Astrocyte (in vitro differentiated cells and primary cell): ENCODE data around the gene RBP5. TPM values are rescaled to one million over a fixed set of nuclear protein-coding genes. Genes with fewer than 3 reads are reported as not detected.

Experiments
- DNase-seq: peaks from one replicate; pipeline ENCODE4 v3.0.0-alpha.2; 2010; ENCODE audit warnings: low read depth
- FAIRE-seq: peaks from 2 replicates; lab custom pipeline; 2011; peaks lifted over from hg19 to GRCh38; lab: Jason Lieb, UNC
- H2AFZ ChIP-seq: 2 replicates; pipeline ENCODE4 v1.6.0; 2012; ENCODE audit warnings: low read depth, low read length, inconsistent platforms
- H3K27ac ChIP-seq: 2 replicates; pipeline ENCODE4 v1.5.1; 2011; ENCODE audit warnings: low read depth, low read length, inconsistent platforms
- H3K27me3 ChIP-seq: 2 replicates; pipeline ENCODE4 v1.6.0; 2011; ENCODE audit warnings: low read length, inconsistent platforms; ENCODE audit not compliant: insufficient read depth
- H3K36me3 ChIP-seq: 2 replicates; pipeline ENCODE4 v1.5.1; 2011; ENCODE audit warnings: low read length, inconsistent platforms; ENCODE audit not compliant: insufficient read depth
- H3K4me1 ChIP-seq: 2 replicates; pipeline ENCODE4 v1.5.1; 2011; ENCODE audit warnings: low read length, inconsistent platforms; ENCODE audit not compliant: insufficient read depth
- H3K4me2 ChIP-seq: 2 replicates; pipeline ENCODE4 v1.6.0; 2012; ENCODE audit warnings: low read length, inconsistent platforms
- H3K4me3 ChIP-seq: 2 replicates; pipeline ENCODE4 v1.5.1; 2011; ENCODE audit warnings: low read depth, mild to moderate bottlenecking, low read length, inconsistent platforms; ENCODE audit not compliant: insufficient read depth
- H3K79me2 ChIP-seq: 2 replicates; pipeline ENCODE4 v1.6.0; 2012; ENCODE audit warnings: mild to moderate bottlenecking, low read length, inconsistent platforms; ENCODE audit not compliant: insufficient read depth
- H3K9ac ChIP-seq: 2 replicates; pipeline ENCODE4 v1.6.0; 2012; ENCODE audit warnings: mild to moderate bottlenecking, low read length, inconsistent platforms
- H3K9me3 ChIP-seq: 2 replicates; pipeline ENCODE4 v1.5.1; 2012; ENCODE audit warnings: low read depth, mild to moderate bottlenecking, low read length, inconsistent platforms; ENCODE audit not compliant: insufficient read depth
- H4K20me1 ChIP-seq: 2 replicates; pipeline ENCODE4 v1.6.0; 2012; ENCODE audit warnings: low read length, inconsistent platforms; ENCODE audit not compliant: insufficient read depth
- H3K27ac Mint-ChIP-seq: one replicate; pipeline ENCODE4 v1.8.0; 2021; ENCODE audit warnings: mild to moderate bottlenecking, mixed read lengths; ENCODE audit not compliant: unreplicated experiment
- H3K27me3 Mint-ChIP-seq: one replicate; pipeline ENCODE4 v1.8.0; 2021; ENCODE audit warnings: low read depth, mixed read lengths; ENCODE audit not compliant: unreplicated experiment
- H3K36me3 Mint-ChIP-seq: one replicate; pipeline ENCODE4 v1.8.0; 2021; ENCODE audit warnings: low read depth, mixed read lengths; ENCODE audit not compliant: unreplicated experiment
- H3K4me1 Mint-ChIP-seq: one replicate; pipeline ENCODE4 v1.8.0; 2021; ENCODE audit warnings: low read depth, mixed read lengths; ENCODE audit not compliant: unreplicated experiment
- H3K4me3 Mint-ChIP-seq: one replicate; pipeline ENCODE4 v1.8.0; 2021; ENCODE audit warnings: mild to moderate bottlenecking, moderate library complexity, mixed read lengths; ENCODE audit not compliant: unreplicated experiment
- H3K9me3 Mint-ChIP-seq: one replicate; pipeline ENCODE4 v1.8.0; 2021; ENCODE audit warnings: mild to moderate bottlenecking, mixed read lengths; ENCODE audit not compliant: unreplicated experiment
- EZH2 ChIP-seq: IDR thresholded peaks from 2 replicates; pipeline ENCODE4 v1.6.1; 2012; ENCODE audit warnings: mild to moderate bottlenecking, low read length, inconsistent platforms; ENCODE audit not compliant: insufficient read depth
- total RNA-seq: library from RNA; stranded (reverse); gene quantifications from 2 replicates; pipeline ENCODE4 v1.2.1, GENCODE V29; 2021
- TF ChIP-seq, protein P1 (sequence below): IDR thresholded peaks from 2 replicates; pipeline ENCODE4 v1.5.1; 2011; ENCODE audit warnings: low read depth, mild to moderate bottlenecking, inconsistent platforms, low read length, moderate library complexity; ENCODE audit not compliant: insufficient read depth

Gene RBP5
- total RNA-seq, 1 donor from 2014 or later = not detected

DNA sequence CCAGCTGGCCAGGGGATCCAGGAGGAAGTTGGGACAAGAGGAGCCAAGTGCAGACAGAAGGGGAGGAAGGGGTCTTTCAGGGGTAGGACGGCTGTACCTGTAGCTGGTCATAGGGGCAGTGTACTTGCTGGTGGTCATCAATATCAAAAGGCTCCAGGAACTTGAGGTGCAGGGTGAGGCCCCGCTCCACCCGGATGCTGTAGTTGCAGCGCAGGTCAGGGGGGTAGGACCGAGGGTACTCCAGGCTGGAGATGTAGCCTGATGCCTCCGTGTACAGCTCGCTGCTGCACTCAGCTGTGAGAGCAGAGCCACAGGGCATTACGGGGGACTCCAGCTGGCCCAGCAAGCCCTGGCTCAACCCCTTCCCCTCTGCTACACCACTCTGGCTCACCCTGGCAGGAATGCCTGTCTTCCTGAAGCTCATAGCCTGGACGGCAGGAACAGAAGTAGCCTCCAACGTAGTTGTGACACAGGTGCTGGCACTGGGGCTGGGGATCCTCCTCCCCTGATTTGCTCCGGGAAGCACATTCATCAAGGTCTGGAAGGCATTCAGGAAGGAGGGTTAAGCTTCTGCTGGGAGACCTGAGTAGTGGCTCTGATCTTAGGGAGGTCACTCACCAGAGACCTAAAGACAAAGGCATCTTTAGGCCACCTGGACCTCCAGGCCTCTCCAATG, 39.4 kb downstream of the RBP5 start:
- Histone ChIP-seq H3K36me3 (no peaks in the 10 kb centered on the region), H3K9ac (no peak overlapping the region), H3K27me3 (peaks cover 9% of the 10 kb centered on the region), H2AFZ (no peak overlapping the region), H3K4me3 (no peak overlapping the region), H3K79me2 (no peaks in the 10 kb centered on the region), H4K20me1 (no peaks in the 10 kb centered on the region), H3K27ac (no peak overlapping the region), H3K4me1 (peaks cover 5% of the 10 kb centered on the region), H3K4me2 (no peak overlapping the region), H3K9me3 (peaks cover 3% of the 10 kb centered on the region)
- peaks cover 2% of the 10 kb centered on the region for H3K9me3 Mint-ChIP-seq
- peaks cover 39% of the 10 kb centered on the region for H3K27me3 Mint-ChIP-seq
- TF ChIP-seq EZH2 = no peak
- TF ChIP-seq, protein P1, sequence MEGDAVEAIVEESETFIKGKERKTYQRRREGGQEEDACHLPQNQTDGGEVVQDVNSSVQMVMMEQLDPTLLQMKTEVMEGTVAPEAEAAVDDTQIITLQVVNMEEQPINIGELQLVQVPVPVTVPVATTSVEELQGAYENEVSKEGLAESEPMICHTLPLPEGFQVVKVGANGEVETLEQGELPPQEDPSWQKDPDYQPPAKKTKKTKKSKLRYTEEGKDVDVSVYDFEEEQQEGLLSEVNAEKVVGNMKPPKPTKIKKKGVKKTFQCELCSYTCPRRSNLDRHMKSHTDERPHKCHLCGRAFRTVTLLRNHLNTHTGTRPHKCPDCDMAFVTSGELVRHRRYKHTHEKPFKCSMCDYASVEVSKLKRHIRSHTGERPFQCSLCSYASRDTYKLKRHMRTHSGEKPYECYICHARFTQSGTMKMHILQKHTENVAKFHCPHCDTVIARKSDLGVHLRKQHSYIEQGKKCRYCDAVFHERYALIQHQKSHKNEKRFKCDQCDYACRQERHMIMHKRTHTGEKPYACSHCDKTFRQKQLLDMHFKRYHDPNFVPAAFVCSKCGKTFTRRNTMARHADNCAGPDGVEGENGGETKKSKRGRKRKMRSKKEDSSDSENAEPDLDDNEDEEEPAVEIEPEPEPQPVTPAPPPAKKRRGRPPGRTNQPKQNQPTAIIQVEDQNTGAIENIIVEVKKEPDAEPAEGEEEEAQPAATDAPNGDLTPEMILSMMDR = no peak
- no peak overlapping the region for H3K27ac Mint-ChIP-seq
- no peak for DNase-seq
- peaks cover 2% of the 10 kb centered on the region for H3K36me3 Mint-ChIP-seq
- FAIRE-seq = no peak
- H3K4me3 Mint-ChIP-seq = no peak overlapping the region
- H3K4me1 Mint-ChIP-seq = no peaks in the 10 kb centered on the region

DNA sequence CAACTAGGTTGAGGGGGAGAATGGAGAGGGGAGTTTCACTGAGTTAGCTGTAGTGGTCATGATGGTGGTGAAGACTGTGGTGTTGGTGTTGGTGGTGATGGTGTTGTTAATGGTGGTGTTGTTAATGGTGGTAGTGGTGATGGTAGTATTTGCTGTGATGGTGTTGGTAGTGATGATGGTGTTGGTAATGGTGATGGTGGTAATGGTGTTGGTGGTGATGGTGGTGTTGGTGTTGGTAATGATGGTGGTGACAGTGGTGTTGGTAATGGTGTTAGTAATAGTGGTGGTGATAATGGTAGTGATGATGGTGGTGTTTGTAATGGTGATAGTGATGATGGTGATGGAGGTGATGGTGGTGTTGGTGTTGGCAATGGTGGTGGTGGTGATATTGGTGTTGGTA, 45.6 kb downstream of the RBP5 start:
- no peak overlapping the region for H3K9ac ChIP-seq
- H3K36me3 ChIP-seq = no peaks in the 10 kb centered on the region
- TF ChIP-seq, protein P1 = no peak
- no peak for TF ChIP-seq EZH2
- Mint-ChIP-seq H3K27ac (no peak overlapping the region), H3K27me3 (peaks cover 13% of the 10 kb centered on the region), H3K9me3 (no peaks in the 10 kb centered on the region), H3K36me3 (no peaks in the 10 kb centered on the region), H3K4me3 (no peak overlapping the region), H3K4me1 (peaks cover 7% of the 10 kb centered on the region)
- H3K27me3 ChIP-seq = no peaks in the 10 kb centered on the region
- no peak overlapping the region for H3K4me2 ChIP-seq
- H2AFZ ChIP-seq = no peak overlapping the region
- H4K20me1 ChIP-seq = no peaks in the 10 kb centered on the region
- H3K79me2 ChIP-seq = no peaks in the 10 kb centered on the region
- DNase-seq (no peak), FAIRE-seq (no peak)
- no peak overlapping the region for H3K4me3 ChIP-seq
- peaks cover 6% of the 10 kb centered on the region for H3K9me3 ChIP-seq
- peaks cover 4% of the 10 kb centered on the region for H3K4me1 ChIP-seq
- H3K27ac ChIP-seq = no peak overlapping the region

DNA sequence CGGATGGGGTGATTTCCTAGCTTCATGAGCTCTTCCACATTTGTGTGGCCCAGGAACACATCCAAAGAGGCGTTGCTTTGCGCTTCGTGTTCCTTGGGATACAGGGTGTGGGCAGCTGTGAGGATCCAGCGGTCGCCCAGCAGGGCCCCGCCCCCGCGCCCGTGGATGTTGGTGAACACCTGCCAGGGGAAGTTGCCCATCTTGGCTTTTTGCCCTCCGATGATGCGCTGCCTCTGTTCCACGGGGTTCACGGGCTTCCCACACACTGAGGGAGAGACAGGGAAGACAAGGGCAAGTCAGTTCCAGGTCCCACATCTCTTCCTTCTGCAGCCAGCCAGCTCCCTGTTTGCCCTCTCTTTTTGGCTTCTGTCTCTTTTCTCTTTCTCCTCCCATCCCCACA, 47.7 kb downstream of the RBP5 start:
- Histone ChIP-seq H3K9ac (no peak overlapping the region), H3K4me2 (no peak overlapping the region), H3K27ac (no peak overlapping the region), H3K27me3 (peaks cover 6% of the 10 kb centered on the region), H3K36me3 (no peaks in the 10 kb centered on the region), H3K9me3 (peaks cover 6% of the 10 kb centered on the region), H3K4me3 (no peak overlapping the region), H4K20me1 (no peaks in the 10 kb centered on the region), H3K4me1 (peaks cover 4% of the 10 kb centered on the region), H2AFZ (no peak overlapping the region), H3K79me2 (no peaks in the 10 kb centered on the region)
- Mint-ChIP-seq H3K36me3 (no peaks in the 10 kb centered on the region), H3K27me3 (peaks cover 9% of the 10 kb centered on the region), H3K4me3 (no peak overlapping the region), H3K9me3 (peaks cover 2% of the 10 kb centered on the region), H3K27ac (no peak overlapping the region), H3K4me1 (peaks cover 7% of the 10 kb centered on the region)
- DNase-seq (no peak), FAIRE-seq (no peak)
- TF ChIP-seq EZH2 = no peak
- TF ChIP-seq, protein P1 = no peak
